Glutamatergic neuron (in vitro differentiated cells): Measurements from ENCODE around the gene ENTREP3. TPM values are rescaled to one million over a fixed set of nuclear protein-coding genes. Genes with fewer than 3 reads are reported as not detected.

Source experiments
- DNase-seq: peaks from one replicate; pipeline ENCODE4 v3.0.0; 2022
- H3K27ac Mint-ChIP-seq: one replicate; pipeline ENCODE4 v1.8.0; 2020; ENCODE audit warnings: mild to moderate bottlenecking, mixed read lengths, inconsistent platforms; ENCODE audit not compliant: unreplicated experiment
- H3K27me3 Mint-ChIP-seq: one replicate; pipeline ENCODE4 v1.8.0; 2020; ENCODE audit warnings: mild to moderate bottlenecking, moderate library complexity, mixed read lengths, inconsistent platforms; ENCODE audit not compliant: unreplicated experiment
- H3K36me3 Mint-ChIP-seq: one replicate; pipeline ENCODE4 v1.8.0; 2020; ENCODE audit warnings: mild to moderate bottlenecking, mixed read lengths, inconsistent platforms; ENCODE audit not compliant: unreplicated experiment
- H3K4me1 Mint-ChIP-seq: one replicate; pipeline ENCODE4 v1.8.0; 2020; ENCODE audit warnings: mild to moderate bottlenecking, low read depth, mixed read lengths, inconsistent platforms; ENCODE audit not compliant: unreplicated experiment
- H3K4me3 Mint-ChIP-seq: one replicate; pipeline ENCODE4 v1.8.0; 2020; ENCODE audit warnings: mild to moderate bottlenecking, mixed read lengths, inconsistent platforms; ENCODE audit not compliant: unreplicated experiment
- H3K9me3 Mint-ChIP-seq: one replicate; pipeline ENCODE4 v1.8.0; 2020; ENCODE audit warnings: mild to moderate bottlenecking, moderate library complexity, mixed read lengths, inconsistent platforms; ENCODE audit not compliant: unreplicated experiment
- CTCF ChIP-seq: fragments of 200-600 bp; sonication (generic); IDR thresholded peaks from one replicate; pipeline ENCODE4 v1.5.0; 2021; ENCODE audit not compliant: partially characterized antibody, unreplicated experiment
- total RNA-seq: library from RNA; stranded (reverse); fragmentation: NEBNext Ultra II Directional; extraction: Animal tissue kit (Norgen Biotek cat#: 25700); gene quantifications from one replicate; pipeline ENCODE4 v1.2.1, GENCODE V29; 2021; ENCODE audit not compliant: unreplicated experiment

The ENTREP3 gene
- total RNA-seq, 1 donor from 2014 or later = 51.2 TPM

- TF ChIP-seq CTCF = no peak
- Mint-ChIP-seq H3K4me1 (peaks cover 27% of the 10 kb centered on the region), H3K27me3 (peaks cover 11% of the 10 kb centered on the region), H3K27ac (peak overlapping the region; percentile 77), H3K4me3 (peak overlapping the region; percentile 83), H3K9me3 (peaks cover 15% of the 10 kb centered on the region), H3K36me3 (peaks cover 12% of the 10 kb centered on the region)
- peak; percentile 62 for DNase-seq
Observed at GRCh38 chr1:155256058-155256852, 972 bp upstream of the ENTREP3 start.

- peak; percentile 41 for DNase-seq
- Mint-ChIP-seq H3K9me3 (peaks cover 12% of the 10 kb centered on the region), H3K27ac (peak overlapping the region; percentile 72), H3K4me1 (peaks cover 30% of the 10 kb centered on the region), H3K36me3 (peaks cover 12% of the 10 kb centered on the region), H3K27me3 (peaks cover 12% of the 10 kb centered on the region), H3K4me3 (peak overlapping the region; percentile 80)
- no peak for TF ChIP-seq CTCF
Observed at GRCh38 chr1:155254714-155255242, 505 bp downstream of the ENTREP3 start.

- Mint-ChIP-seq H3K27ac (peak overlapping the region; percentile 72), H3K4me1 (peaks cover 30% of the 10 kb centered on the region), H3K36me3 (peaks cover 12% of the 10 kb centered on the region), H3K4me3 (peak overlapping the region; percentile 80), H3K27me3 (peaks cover 12% of the 10 kb centered on the region), H3K9me3 (peaks cover 12% of the 10 kb centered on the region)
- no peak for TF ChIP-seq CTCF
- DNase-seq = no peak
Observed at GRCh38 chr1:155254228-155254713, 1.0 kb downstream of the ENTREP3 start.

GRCh38 chr1:155253797-155254196 lies 1.5 kb downstream of the ENTREP3 start:
- peaks cover 30% of the 10 kb centered on the region for H3K4me1 Mint-ChIP-seq
- H3K27me3 Mint-ChIP-seq = peaks cover 12% of the 10 kb centered on the region
- no peak for TF ChIP-seq CTCF
- no peak for DNase-seq
- peaks cover 12% of the 10 kb centered on the region for H3K9me3 Mint-ChIP-seq
- H3K36me3 Mint-ChIP-seq = peaks cover 12% of the 10 kb centered on the region
- peak overlapping the region; percentile 80 for H3K4me3 Mint-ChIP-seq
- H3K27ac Mint-ChIP-seq = peak overlapping the region; percentile 74

- peaks cover 30% of the 10 kb centered on the region for H3K4me1 Mint-ChIP-seq
- H3K36me3 Mint-ChIP-seq = peaks cover 12% of the 10 kb centered on the region
- no peak for DNase-seq
- peak overlapping the region; percentile 80 for H3K4me3 Mint-ChIP-seq
- no peak for TF ChIP-seq CTCF
- H3K9me3 Mint-ChIP-seq = peaks cover 12% of the 10 kb centered on the region
- H3K27ac Mint-ChIP-seq = peak overlapping the region; percentile 74
- peaks cover 12% of the 10 kb centered on the region for H3K27me3 Mint-ChIP-seq
Observed at GRCh38 chr1:155253208-155253607, 2.1 kb downstream of the ENTREP3 start.
